Activated T-cell treated with anti-CD3 and anti-CD28 coated beads, Interleukin-2, amount 50 U/mL, for 1 hour (primary cell): ENCODE measurements around the gene CYSRT1.

Experiments used
- DNase-seq: peaks from one replicate; pipeline ENCODE4 v3.0.0-alpha.2; 2020

CYSRT1 gene

GRCh38 chr9:137191245-137191644 is 33.7 kb upstream of the CYSRT1 start:
- DNase-seq: no peak

GRCh38 chr9:137191691-137192447 is 33.1 kb upstream of the CYSRT1 start:
- no peak for DNase-seq

- no peak for DNase-seq
Observed at GRCh38 chr9:137192448-137192780, 32.6 kb upstream of the CYSRT1 start.

GRCh38 chr9:137192859-137193258 is 32.1 kb upstream of the CYSRT1 start:
- no peak for DNase-seq

GRCh38 chr9:137193771-137194170 is 31.2 kb upstream of the CYSRT1 start:
- DNase-seq: no peak

GRCh38 chr9:137194388-137194787 is 30.6 kb upstream of the CYSRT1 start:
- no peak for DNase-seq

GRCh38 chr9:137194909-137195308 is 30.1 kb upstream of the CYSRT1 start:
- no peak for DNase-seq

- DNase-seq: no peak
Observed at GRCh38 chr9:137195525-137196220, 29.3 kb upstream of the CYSRT1 start.

GRCh38 chr9:137198051-137198901 is 26.7 kb upstream of the CYSRT1 start:
- no peak for DNase-seq

GRCh38 chr9:137198902-137199283 is 26.1 kb upstream of the CYSRT1 start:
- no peak for DNase-seq

GRCh38 chr9:137199411-137200121 is 25.4 kb upstream of the CYSRT1 start:
- DNase-seq: no peak

GRCh38 chr9:137200311-137201204 is 24.4 kb upstream of the CYSRT1 start, which contains the start of gene TPRN:
TPRN (minus strand) TSS chr9:137200741; CDS start chr9:137200711, 30 bp downstream.
- DNase-seq: peak; percentile 96

GRCh38 chr9:137201205-137201868 is 23.6 kb upstream of the CYSRT1 start:
- DNase-seq: no peak

- no peak for DNase-seq
Observed at GRCh38 chr9:137202966-137203365, 22.0 kb upstream of the CYSRT1 start.

GRCh38 chr9:137204731-137205125 is 20.2 kb upstream of the CYSRT1 start:
- DNase-seq: no peak

GRCh38 chr9:137205126-137206069 is 19.6 kb upstream of the CYSRT1 start, which contains the start of the genes NDOR1 and TMEM203:
NDOR1 (plus strand) TSS chr9:137205700; CDS start chr9:137205778, 78 bp downstream.
TMEM203 (minus strand) TSS chr9:137205648; CDS start chr9:137205414, 234 bp downstream.
- peak; percentile 93 for DNase-seq

GRCh38 chr9:137206602-137207001 is 18.4 kb upstream of the CYSRT1 start:
- no peak for DNase-seq

GRCh38 chr9:137211532-137211931 is 13.4 kb upstream of the CYSRT1 start:
- DNase-seq: no peak

GRCh38 chr9:137212520-137212919 is 12.5 kb upstream of the CYSRT1 start:
- no peak for DNase-seq
